ENCODE data around the gene CCDC92B.
A peak's percentile ranks its signal among the peaks of the same experiment; 100 is the strongest.
"Not testable (repeated sequence)": the region's sequence is repeated elsewhere in the genome, so short reads cannot be mapped to it uniquely, and the experiment has no call there.

Gene CCDC92B

GRCh38 chr17:2749058-2749783 is at the start of gene CCDC92B:
Gene CCDC92B, minus strand, starts transcription at chr17:2749652. Its CDS starts 14,507 bp downstream, at chr17:2735145.
- DNase-seq, result peak in 32 of 58 donors; percentile 17 to 76 (median 62)

GRCh38 chr17:2798678-2799077 is 49.2 kb upstream of the CCDC92B start:
- DNase-seq, result peak in 1 of 58 donors; percentile 25

GRCh38 chr17:2798188-2798587 is 48.7 kb upstream of the CCDC92B start:
- no peak for DNase-seq

GRCh38 chr17:2797637-2798036 is 48.2 kb upstream of the CCDC92B start:
- DNase-seq, result peak in 2 of 58 donors; percentile 17 to 20

GRCh38 chr17:2797226-2797625 is 47.8 kb upstream of the CCDC92B start:
- DNase-seq, result no peak

- peak in 22 of 58 donors; percentile 10 to 62 (median 34) for DNase-seq
These were observed 47.0 kb upstream of the CCDC92B start, which contains the start of gene RAP1GAP2 for GRCh38 chr17:2796164-2797125. Gene RAP1GAP2, plus strand, starts transcription at chr17:2796438. Its CDS starts 90 bp downstream, at chr17:2796528.

GRCh38 chr17:2795441-2796163 is 46.1 kb upstream of the CCDC92B start:
- DNase-seq, result no peak

GRCh38 chr17:2794111-2794803 is 44.8 kb upstream of the CCDC92B start:
- DNase-seq, result no peak

GRCh38 chr17:2792366-2793169 is 43.1 kb upstream of the CCDC92B start:
- no peak for DNase-seq

GRCh38 chr17:2789700-2790099 is 40.2 kb upstream of the CCDC92B start:
- DNase-seq, result no peak

GRCh38 chr17:2786176-2786881 is 36.9 kb upstream of the CCDC92B start:
- DNase-seq, result peak in 55 of 58 donors; percentile 21 to 88 (median 62)

- not testable (repeated sequence) for DNase-seq
These were observed 35.9 kb upstream of the CCDC92B start for GRCh38 chr17:2785376-2785775.

GRCh38 chr17:2784864-2785263 is 35.4 kb upstream of the CCDC92B start:
- no peak for DNase-seq

- no peak for DNase-seq
These were observed 34.0 kb upstream of the CCDC92B start for GRCh38 chr17:2783310-2784030.

GRCh38 chr17:2782055-2782454 is 32.6 kb upstream of the CCDC92B start:
- DNase-seq, result peak in 4 of 58 donors; percentile 16 to 42 (median 30)

GRCh38 chr17:2781598-2781997 is 32.1 kb upstream of the CCDC92B start:
- not testable (repeated sequence) for DNase-seq

GRCh38 chr17:2780931-2781454 is 31.5 kb upstream of the CCDC92B start:
- no peak for DNase-seq

- no peak for DNase-seq
These were observed 30.8 kb upstream of the CCDC92B start for GRCh38 chr17:2780256-2780655.
